GM21825 (cell line): Measurements from ENCODE around the gene TAPBP.
"Not testable (repeated sequence)": the region's sequence is repeated elsewhere in the genome, so short reads cannot be mapped to it uniquely, and the experiment has no call there.

Experiments used
- ATAC-seq: cut with Tn5 transposase; IDR thresholded peaks from one replicate; pipeline ENCODE4 v1.9.1; 2021; ENCODE audit warnings: mild to moderate bottlenecking, moderate library complexity; ENCODE audit not compliant: unreplicated experiment

The TAPBP gene

DNA sequence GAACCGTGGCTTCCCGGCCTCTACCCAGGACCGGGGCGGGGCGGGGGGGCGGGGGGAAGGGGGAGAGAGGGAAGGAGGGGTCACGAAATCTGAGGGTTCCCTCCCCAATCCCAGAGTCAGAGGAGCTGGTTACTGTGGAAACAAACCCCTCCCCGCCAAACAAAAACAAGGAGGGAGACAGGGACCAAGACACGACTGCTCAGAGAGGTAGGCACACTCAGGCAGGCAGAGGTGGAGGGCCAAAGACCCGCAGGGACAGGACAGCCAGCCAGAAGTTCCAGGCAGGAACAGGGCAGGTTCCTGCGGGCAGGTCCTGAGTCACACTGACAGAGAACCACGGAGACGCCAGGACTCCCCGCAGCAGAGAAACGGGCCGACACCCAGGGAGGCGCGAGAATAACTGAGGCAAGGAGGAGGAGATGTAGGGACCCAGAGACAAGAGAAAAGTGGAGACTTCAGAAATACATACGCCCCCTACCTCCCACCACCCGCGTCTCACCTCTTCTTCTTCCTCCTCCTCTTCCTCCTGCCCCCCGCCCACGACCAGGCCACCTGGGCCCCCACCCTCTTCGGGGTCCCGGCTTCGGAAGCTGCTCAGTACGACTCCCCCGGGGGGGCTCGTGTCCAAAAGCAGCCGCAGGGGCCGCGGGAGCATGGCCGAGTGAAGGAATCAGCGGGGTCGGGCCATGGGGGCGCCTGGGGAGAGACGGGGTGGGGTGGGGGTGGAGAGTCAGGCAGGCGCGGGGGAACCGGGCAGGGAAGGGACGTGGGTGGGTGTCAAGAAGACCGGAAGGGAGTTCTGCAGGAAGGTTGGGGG lies 15.7 kb downstream of the TAPBP start:
- no peak for ATAC-seq

DNA sequence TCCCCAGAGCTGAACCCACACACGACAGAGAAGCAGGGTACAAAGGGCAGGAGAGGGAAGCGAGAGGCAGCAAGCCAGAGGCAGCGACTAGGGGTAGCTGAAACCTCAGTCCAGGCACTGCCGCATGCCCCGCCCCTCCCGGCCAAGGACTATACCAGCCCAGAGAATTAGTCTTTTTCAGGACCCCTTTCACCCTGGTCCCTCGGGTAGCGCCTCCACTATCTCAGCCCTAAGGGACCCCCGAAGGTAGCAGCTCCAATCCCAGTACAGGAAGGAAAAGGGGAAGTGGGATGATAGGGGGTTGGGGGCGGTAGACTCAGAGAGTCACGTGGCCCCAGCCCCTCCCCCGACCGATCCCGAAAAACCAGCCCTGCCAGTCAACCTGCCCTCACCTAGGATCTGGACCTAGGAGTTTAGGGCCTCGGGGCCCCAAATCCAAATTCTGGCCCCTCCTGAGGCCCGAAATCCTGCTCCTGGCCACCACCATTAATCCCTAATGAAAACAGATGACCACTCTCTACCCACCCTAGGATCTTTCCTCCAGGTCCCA lies 16.4 kb downstream of the TAPBP start:
- no peak for ATAC-seq

DNA sequence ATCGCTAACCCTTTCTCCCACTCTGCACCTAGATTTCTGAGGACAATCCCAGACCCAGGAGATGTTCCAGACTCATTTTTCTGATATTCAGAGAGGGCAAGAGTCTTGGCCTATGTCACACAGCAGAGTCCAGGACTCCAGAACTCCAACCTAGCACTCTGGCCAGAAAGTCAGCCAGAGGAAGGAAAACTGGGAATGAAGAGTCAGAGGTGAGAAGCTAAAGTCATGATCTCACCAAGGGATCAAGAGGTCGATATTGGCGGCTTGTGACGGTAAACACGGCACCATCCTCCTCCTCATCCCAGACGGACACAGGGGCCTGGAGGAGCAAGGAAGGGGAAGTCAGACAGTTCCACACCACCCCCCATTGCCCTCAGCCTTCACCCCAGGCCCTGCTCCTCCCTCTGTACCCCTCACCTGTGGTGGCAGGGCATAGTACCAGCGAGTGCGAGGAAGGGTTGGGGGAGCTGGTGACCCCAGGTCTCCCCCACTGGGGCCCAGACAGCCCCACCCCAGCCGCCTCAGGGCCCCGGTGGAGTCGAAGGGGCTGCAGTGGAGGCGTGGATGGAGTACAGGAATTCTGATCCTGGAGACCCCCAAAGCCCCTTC lies 17.0 kb downstream of the TAPBP start:
- no peak for ATAC-seq

DNA sequence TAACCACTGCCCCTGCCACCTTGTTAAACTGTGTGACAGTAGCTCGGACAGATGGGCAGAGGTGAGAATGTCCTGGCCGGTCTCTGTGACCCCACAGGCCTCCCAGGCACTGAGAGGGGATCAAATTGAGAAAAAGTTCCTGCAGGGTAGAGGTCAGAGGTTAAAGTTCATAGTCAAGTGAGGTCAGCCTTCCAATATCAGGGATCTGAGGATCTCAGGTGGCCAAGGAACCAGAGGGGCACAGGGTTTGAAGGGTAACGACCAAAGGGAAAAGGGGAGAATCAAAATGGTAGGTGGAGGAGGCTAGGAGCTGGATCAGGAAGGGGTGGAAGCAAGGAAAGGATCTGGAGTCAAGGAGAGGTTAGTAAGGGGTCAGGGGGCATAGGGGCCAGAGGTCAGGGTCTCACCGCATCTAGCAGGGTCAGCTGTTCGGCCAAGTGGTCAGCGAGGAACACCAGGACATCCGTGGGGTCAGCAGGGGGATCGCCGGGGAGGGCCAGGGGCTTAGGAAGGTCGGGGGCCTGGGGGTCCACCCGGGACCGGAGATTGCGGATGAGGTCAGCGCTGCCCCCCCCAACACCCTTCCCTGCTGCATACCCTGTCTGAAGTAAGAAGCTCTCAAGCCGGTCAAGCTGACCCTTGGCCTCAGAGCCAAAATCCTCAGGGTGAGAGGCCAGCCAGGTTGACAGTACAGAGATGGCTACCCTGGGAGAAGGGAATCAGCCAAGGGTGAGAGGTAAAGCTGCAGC lies 18.1 kb downstream of the TAPBP start:
- ATAC-seq: no peak

DNA sequence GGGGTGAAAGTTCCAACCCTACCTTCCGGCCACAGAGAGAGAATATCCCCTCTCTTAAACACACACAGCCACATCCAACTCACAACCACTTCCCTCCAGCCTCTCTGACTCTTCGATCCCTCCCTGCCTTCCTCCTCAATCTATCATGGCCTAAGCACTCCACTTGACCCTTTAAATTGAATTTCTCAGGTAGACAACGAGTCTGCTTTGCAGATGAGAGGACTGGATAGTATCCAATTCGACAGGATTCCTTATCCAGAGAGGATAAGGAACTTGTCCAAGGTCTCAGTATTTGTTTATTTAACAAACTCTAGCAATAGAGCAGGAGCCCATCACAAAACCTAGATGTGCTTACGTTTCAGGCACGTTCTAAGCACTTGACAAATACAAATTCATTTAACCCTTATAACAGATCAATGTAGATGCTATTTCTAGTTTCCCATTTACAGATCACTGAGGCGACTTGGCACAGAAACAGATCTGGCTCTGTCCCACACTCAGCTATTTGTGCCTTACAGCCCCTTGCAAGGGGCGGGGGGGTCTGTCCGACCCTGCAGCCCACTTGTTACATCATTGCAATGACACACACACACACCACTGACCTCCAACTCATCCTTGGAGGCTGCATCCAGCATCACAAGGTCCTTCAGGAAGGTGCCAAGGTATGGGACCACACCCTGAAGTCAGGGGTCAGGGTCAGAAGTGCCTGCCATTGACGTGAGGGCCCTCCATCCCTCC lies 19.6 kb downstream of the TAPBP start:
- ATAC-seq: no peak

DNA sequence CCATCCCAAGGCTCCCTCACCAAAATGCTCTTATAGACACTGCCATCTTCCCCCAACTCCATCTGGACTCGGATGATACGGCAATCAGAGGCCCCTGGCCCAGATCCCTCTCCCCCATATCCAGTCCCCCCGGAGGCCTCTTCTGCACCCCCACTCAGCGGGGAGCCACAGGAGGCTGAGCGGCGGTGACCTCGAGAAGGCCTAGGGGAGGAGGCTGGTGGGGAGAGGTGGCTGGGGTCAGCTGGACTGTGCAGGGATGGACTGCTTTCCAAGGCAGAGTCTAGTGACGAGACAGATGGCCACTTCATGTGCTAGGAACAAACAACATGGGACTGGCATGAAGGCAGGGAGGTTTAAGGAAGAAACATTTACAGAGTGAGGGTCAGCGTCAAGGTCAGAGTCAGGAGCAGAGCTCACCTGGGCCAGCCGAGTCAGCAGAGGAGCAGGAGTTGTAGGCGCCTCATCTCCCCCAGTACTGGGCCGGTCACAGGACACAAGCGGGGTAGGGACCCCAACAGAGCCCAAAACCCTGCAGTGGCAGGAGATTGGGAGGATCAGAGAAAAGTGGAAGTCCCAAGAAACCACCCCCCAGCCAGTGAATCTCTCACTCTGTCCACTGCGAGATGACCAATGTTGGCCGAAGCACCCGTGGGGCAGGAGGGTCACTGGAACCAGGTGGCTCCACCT lies 20.7 kb downstream of the TAPBP start:
- ATAC-seq: no peak

DNA sequence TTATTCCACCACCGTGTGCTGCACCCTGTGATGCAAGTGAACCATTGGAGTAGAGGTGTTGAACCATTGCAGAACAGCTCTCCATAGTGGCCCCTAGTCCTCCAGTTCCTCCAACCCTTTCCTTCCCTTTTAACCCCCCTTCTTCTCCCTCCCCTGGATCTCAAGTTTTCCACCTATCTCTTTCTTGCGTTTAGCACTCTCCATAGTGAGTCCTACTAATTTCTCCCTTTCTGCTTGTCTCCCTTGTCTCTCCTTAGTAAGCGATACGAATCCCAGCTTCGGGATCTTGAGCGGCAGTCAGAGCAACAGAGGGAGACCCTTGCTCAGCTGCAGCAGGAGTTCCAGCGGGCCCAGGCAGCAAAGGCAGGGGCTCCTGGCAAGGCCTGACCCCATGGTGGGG lies 23.4 kb downstream of the TAPBP start:
- ATAC-seq: no peak

DNA sequence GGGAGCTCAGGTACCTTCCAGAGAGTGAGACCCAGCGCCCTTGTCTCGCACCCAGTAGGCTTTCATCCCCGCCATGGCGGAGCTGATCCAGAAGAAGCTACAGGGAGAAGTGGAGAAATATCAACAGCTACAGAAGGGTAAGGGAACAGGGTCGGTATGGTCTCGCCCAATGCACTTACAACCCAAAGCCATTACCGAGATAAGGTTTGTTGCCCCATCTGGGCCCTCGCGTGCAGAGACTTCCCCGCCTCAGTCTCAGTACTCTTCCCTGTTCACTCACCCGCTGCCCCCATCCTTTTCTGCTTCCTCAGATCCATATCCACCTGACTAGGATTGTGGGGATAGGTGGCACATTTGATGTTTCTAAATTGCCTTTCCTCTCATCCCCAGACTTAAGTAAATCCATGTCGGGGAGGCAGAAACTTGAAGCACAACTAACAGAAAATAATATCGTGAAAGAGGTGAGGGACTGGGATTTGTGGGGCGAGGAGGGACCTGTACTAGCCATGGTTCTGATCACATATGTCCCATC lies 24.0 kb downstream of the TAPBP start:
- peak; percentile 2 for ATAC-seq

DNA sequence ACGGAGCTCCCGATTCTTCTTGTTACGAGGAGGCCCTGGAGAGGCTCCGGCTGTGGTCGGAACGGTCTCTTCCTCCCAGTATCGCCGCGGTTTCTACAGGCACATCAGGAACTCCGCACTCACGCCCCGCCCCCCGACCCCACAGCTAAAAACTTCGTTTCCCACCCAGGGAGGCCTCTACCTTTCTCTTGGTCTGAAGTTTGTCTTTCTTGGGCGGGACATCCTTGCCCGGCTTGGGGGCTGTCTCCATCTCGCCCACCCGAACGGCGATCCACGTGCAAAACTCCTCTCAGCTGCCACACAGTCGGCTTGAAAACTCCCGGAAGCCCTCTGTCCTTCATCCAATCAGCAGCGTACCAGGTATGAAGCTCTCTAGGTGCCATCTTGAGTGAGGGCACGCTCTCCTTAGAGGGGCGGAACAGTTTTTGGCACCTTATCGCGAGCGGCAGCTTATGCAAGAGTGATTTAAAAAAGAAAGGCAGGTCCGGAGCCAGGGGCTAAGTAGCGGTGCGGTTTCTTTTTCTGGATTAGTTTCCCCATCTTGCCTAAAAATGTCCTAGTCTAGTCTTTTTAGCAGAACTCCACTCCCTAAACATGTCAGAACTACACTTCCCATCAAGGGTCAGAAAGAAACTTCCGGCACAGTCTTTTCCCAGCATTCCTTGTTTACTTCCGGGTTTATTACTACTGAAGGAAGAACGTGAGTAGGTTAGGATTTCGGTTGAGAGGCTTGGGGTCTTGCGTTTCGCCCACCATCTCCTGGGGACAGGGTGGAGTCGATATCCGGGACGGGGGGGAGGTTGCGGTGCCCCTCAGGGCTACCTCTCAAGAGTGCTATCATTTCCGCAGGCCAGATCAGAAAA lies 24.7 kb downstream of the TAPBP start, which contains the start of the genes PFDN6 and WDR46:
Gene PFDN6 (plus strand): TSS at position 681 of the 863 bp plus-strand sequence. CDS start 256 bp downstream, outside the sequence.
Gene WDR46 (minus strand): TSS at position 319 of the 863 bp plus-strand sequence. CDS start 69 bp downstream, at position 250.
- peak; percentile 71 for ATAC-seq

DNA sequence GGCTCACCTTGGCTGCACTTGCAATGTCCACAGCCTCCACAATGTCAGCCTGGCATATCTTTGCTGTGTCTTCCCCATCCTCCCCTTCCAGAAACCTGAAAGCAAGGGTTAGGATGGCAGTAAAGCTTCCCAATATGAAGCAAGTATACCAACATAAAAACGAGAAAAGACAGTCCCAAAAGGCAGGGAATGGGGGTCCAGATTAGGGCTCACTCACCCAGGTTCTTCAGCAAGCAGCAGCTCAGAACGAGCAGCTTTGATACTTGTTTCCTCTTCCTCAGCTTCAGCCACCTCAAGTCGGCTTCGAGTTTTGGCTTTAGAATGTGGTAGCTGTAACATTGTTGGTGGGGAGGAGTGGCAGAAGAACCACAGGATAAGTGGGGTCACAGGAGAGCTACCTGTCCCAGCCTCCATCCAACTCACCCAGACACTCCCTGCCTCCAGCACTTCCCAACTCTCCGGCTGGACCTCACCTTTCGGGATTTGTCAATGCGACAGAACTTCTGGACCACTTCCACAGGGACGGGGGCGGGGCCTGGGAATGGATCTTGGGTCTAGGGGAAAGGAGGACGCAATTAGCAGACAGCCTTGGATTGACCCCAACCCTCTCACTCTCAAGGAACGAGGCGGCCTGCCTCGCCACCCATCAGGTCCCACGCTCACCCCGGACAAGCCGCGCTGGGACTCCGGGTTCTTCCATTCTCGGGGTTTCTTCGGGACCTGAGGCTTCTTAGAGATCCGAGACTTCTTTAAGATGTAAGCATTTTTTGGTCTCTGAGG lies 25.5 kb downstream of the TAPBP start:
- no peak for ATAC-seq

DNA sequence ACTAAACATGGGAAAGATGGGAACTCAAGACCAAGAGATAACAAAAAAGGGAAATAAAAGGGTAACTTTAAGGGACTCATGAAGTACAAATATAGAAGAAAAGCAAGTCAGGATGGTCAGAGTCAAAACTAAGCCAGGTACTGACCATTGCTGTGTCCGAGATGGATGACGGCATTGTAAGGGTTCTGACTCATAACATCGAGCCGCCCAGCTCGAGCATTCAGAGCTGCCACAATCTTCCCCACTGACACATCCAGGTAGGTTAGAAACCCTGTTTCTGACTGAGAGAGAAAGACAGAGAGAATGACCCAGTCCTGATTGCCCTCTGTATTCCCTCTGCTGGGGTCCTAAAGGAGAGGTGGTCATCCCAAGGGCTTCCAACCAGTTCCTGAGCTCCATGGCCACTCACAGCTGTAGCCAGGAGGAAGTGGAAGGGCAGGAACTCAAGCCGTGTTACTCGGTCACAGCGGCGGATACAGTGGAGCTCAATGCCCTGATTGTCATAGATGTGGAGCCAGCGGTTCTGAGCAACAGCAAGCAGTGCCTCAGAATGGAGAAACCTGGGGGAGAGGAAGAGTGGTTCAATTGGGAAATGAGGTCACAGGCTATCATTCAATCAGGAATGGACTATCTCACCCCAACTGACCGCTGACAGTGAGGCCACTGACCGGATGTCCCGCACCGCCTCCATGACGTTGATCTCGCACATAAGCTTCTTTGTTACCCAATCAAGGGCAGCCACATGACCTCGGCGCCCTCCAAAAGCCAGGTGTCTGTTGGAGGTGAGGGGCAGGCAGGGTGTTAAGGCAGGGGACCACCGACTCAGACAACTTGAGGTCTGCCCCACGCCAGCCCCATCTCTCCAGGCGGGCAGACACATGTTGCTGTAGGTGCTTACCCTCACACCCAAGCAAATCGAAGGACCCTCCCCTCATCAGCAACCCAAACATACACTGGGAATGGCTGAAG lies 26.6 kb downstream of the TAPBP start:
- no peak for ATAC-seq

DNA sequence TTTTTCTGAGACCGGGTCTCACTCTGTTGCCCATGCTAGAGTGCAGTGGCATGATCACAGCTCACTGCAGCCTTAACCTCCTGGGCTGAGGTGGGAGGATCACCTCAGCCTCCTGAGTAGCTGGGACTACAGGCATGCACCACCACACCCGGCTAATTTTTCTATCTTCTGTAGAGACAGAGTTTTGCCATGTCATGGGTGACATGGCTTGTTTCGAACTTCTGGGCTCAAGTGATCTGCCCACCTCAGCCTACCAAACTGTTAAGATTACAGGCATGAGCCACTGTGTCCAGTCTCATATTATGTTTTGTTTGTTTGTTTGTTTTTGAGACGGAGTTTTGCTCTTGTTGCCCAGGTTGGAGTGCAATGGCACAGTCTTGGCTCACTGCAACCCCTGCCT lies 28.7 kb downstream of the TAPBP start:
- ATAC-seq: not testable (repeated sequence)

DNA sequence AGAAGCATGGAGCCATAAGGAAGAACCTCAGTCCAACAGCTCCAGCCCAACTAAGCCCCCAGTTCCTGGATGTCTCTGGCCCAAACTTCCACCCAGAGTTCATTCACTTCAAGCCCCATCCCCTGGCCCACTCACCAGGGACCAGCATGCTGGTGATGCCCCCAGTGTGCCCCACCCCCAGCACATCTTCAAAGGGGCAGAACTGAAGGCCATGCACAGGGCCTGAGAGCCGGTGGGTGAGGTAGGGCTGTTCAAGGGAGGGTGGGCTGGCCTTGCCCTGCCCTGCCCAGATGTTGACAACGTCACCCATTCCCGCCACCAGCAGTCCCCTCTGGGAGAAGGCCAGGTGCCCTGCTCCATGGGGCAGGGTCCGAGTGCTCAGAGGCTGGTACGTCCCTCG lies 33.3 kb downstream of the TAPBP start:
- ATAC-seq: no peak

DNA sequence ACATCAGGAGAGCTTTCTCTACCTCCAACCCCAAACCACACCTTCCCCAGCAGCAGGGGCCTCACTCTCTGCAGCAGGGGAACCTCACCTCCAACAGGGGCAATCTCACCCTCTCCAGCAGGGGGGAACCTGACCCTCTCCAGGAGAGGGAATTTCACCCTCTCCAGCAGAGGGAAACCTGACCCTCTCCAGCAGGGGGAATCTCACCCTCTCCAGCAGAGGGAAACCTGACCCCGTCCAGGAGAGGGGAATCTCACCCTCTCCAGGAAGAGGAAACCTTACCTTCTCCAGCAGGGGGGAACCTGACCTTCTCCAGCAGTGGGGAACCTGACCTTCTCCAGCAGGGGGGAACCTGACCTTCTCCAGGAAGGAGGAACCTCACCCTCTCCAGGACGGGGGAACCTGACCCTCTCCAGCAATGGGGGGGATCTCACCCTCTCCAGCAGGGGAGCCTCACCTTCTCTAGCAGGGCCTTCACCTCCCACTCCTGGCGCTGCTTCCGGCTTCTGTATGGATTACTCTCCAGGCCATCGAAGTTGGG lies 33.8 kb downstream of the TAPBP start:
- no peak for ATAC-seq

DNA sequence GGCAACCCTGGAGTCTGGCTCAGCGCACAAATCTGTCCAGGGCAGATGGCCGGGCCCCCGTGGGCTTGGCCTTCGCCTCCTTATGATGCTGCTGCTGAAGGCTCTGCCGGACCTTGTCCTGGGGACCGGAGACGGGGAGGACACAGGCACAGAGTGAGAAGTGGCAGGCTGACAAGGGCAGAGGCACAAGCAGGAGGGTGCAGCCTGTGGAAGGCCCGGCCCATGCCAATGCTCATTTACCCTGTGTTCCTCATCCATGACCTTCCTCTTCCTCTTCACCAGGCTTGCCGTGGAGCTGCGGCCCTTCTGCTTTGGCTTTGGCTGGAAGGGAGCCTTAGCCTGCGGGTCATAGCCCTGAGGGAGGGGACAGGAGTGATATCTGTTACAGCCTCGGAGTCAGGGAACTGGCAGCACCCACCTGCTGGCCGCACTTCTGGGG lies 34.6 kb downstream of the TAPBP start:
- ATAC-seq: no peak

DNA sequence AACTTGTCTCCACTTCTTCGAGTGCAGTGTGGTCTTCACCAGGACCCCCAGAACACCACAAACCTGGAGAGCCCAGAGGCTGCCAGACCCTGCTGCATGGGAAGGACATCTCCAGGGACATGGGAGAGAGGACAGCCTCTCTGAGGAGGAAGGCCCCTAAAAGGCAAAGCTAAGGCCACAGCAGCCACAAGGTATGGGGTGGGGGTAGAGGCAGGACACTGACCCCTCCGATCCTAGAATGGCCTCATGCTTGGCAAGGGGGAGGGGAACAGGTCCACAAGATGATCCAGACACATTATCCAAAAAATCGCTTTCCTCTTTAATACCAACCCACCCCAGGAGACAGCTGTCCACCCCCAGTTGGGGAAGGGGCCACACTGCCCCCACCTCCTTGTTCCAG lies 35.1 kb downstream of the TAPBP start:
- ATAC-seq: no peak

DNA sequence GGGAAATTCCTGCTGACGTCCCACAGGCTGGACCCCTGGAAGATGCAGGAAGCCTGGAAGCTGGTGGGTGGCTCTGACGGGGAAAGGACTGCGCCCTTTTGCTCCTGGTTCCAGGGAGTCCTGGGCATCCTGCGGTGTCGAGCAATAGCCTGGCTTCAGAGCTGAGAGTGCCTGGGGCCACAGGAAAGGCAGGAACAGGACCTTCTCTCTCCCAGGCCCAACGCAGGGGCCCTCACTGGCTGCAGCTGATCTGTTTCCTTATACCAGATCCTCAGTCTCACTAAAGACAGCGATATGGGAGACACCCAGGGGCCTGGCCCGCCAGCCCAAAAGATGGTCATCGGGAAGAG lies 35.5 kb downstream of the TAPBP start:
- no peak for ATAC-seq
